ENCODE data around the gene FAM163B. TPM values are rescaled to one million over a fixed set of nuclear protein-coding genes. Genes with fewer than 3 reads are reported as not detected.

Gene FAM163B
- total RNA-seq, 2 experiments from 2014 or later = not detected

DNA sequence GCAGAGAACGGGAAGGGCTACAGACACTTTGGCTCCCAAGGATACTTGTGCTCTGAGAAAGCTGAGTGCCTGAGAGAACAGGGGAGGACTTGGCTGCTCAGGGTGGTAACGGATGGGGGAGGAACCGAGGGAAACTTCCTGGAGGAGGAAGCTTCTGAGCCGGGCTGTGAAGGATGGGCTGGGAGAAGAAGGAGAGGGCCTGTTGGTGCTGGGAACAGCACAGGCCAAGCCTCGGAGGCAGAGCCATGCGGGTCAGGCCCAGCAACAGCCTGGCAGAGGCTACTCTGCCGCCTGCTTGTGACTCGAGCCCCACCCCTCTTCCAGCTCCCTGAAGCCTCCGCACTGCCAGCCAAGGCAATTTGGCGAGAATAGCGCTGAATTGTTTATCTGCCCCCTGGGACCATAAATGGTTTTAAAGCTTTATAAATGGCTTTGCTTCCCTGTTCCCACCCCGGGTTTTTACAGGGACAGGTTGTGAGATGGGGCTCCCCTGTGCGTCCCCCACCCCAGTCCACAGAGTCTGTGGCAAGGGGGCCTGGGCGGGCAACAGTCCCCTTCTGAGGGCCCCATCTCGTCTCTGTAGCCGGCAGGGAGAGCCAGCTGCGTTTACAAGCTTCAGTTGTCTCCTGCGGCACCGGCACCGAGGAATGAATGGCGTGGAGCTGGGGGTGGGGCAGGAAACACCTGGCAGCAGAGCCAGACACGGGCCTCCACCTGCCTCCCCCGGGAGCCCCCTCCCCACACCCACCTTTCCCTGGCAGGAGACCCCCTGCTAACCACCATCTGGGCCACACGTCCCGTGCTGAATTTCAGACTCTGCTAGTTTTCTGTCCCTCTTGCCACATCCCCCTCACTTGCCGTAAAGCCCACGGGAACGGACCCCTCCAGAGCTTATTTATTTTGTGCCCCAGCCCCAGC lies 24.4 kb downstream of the FAM163B start:
- no peaks in the 10 kb centered on the region for H3K36me3 Mint-ChIP-seq
- POLR2A ChIA-PET = interaction anchor here (0.6 kb wide), 1 partner anchor 253 kb away, joined by 3 read pairs; no protein-coding TSS in a partner anchor
- H3K27ac Mint-ChIP-seq = no peak overlapping the region
- peaks cover 40% of the 10 kb centered on the region for H3K27me3 Mint-ChIP-seq
- ATAC-seq (ENCODE audit: low read depth) = no peak
- H3K9me3 Mint-ChIP-seq = peaks cover 3% of the 10 kb centered on the region
- no peaks in the 10 kb centered on the region for H3K4me1 Mint-ChIP-seq
- no peak overlapping the region for H3K4me3 Mint-ChIP-seq
- DNase-seq = no peak

DNA sequence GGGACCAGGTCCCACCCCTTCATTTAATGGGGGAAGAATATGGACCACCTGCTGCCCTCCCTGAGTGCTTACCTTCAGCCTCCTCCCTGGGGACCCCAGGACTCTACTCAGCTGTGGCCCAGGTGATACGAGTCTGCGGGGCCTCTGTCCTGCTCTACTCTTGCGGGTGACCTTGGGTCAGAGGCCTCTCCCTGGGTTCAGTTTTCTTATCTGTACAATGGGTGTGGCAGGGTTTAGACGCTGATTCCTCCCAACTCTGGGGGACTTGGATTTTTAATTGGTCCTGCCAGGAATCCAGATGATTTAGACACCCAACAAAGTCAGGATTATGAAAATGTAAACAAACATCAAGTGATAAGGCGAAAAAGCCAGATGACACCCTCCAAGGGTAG lies 25.0 kb downstream of the FAM163B start:
- DNase-seq = no peak
- Mint-ChIP-seq H3K27ac (no peak overlapping the region), H3K4me1 (no peaks in the 10 kb centered on the region), H3K4me3 (no peak overlapping the region), H3K27me3 (peaks cover 44% of the 10 kb centered on the region), H3K36me3 (no peaks in the 10 kb centered on the region), H3K9me3 (peaks cover 3% of the 10 kb centered on the region)
- ATAC-seq (ENCODE audit: low read depth) = no peak
- POLR2A ChIA-PET = interaction anchor here (0.6 kb wide), 2 partner anchors 15 to 254 kb away, joined by 3 read pairs; no protein-coding TSS in a partner anchor

DNA sequence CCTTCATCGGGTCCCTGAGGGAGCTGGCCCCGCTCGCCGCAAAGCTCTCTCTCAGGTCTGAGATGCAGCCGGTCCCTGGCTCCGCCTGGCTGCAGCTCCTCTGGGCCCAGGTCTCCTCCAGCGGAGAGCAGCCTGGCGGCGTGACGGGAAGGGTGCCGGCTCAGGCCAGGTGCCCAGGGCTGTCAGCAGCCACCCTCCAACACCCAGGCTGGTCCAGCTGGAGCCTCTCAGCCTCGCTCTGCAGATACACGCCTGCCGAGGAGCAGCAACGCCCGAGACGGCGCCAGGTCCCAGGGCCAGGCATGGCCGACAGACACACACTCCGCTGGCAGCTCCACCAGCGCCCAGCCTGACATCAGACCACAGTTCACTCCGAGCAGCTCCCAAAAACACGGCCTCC lies 25.6 kb downstream of the FAM163B start:
- H3K36me3 Mint-ChIP-seq = no peaks in the 10 kb centered on the region
- peaks cover 45% of the 10 kb centered on the region for H3K27me3 Mint-ChIP-seq
- no peak for ATAC-seq (ENCODE audit: low read depth)
- no peak overlapping the region for H3K4me3 Mint-ChIP-seq
- H3K27ac Mint-ChIP-seq = no peak overlapping the region
- DNase-seq = no peak
- H3K4me1 Mint-ChIP-seq = no peaks in the 10 kb centered on the region
- POLR2A ChIA-PET = interaction anchor here (0.6 kb wide), 1 partner anchor 14 kb away, joined by 3 read pairs; no protein-coding TSS in a partner anchor
- peaks cover 3% of the 10 kb centered on the region for H3K9me3 Mint-ChIP-seq

DNA sequence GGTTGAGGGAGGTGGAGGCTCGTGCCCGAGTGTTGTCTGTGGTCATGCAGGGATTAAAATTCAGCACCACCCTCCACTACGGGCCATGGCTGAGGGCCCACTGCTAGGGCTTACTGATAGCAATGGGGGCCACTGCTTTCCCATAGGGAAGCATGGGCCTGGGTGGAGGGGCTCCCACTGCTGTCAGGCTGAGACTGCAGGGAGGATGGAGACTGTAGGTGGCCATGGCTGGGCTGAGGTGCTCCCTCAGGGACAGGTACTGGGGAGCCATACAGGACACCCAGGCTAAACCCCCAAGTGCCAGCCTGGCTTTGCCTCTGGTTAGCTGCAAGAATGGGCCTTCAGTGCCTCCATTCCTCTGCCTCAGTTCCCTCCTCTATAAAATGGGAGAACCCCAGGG lies 26.1 kb downstream of the FAM163B start:
- H3K27me3 Mint-ChIP-seq = peaks cover 49% of the 10 kb centered on the region
- POLR2A ChIA-PET = no interaction called here
- no peaks in the 10 kb centered on the region for H3K4me1 Mint-ChIP-seq
- ATAC-seq (ENCODE audit: low read depth) = no peak
- no peak for DNase-seq
- H3K36me3 Mint-ChIP-seq = no peaks in the 10 kb centered on the region
- H3K27ac Mint-ChIP-seq = no peak overlapping the region
- H3K9me3 Mint-ChIP-seq = no peaks in the 10 kb centered on the region
- no peak overlapping the region for H3K4me3 Mint-ChIP-seq

DNA sequence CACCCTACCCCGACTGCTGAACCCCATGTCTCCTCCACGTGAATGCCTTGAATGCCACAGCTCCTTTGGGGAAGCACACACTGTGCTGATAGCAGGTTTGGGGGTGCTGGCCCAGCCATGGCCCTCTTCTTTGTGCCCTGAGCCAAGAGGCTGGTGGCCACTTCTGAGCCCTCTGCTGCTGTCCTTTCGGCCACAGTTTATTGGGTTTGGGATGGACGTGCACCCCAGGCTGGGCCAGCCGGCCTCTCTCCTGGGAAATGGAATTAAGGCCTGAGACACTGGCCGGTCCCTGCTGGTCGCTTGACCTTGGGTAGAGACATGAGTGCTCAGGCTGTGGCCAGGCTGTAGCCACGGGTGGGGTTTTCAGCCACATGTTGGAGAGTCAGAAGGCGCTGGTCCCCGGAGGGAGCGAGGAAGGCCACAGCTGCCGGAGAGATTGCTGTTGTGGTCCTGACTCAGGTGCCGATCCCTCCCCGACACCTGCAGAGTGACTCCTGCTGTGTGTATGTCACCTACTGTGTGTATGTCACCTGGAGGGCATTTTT lies 26.6 kb downstream of the FAM163B start:
- Mint-ChIP-seq H3K27me3 (peaks cover 52% of the 10 kb centered on the region), H3K9me3 (no peaks in the 10 kb centered on the region), H3K27ac (no peak overlapping the region), H3K4me1 (no peaks in the 10 kb centered on the region), H3K4me3 (no peak overlapping the region), H3K36me3 (no peaks in the 10 kb centered on the region)
- DNase-seq (no peak), ATAC-seq (ENCODE audit: low read depth) (no peak)
- POLR2A ChIA-PET = no interaction called here

DNA sequence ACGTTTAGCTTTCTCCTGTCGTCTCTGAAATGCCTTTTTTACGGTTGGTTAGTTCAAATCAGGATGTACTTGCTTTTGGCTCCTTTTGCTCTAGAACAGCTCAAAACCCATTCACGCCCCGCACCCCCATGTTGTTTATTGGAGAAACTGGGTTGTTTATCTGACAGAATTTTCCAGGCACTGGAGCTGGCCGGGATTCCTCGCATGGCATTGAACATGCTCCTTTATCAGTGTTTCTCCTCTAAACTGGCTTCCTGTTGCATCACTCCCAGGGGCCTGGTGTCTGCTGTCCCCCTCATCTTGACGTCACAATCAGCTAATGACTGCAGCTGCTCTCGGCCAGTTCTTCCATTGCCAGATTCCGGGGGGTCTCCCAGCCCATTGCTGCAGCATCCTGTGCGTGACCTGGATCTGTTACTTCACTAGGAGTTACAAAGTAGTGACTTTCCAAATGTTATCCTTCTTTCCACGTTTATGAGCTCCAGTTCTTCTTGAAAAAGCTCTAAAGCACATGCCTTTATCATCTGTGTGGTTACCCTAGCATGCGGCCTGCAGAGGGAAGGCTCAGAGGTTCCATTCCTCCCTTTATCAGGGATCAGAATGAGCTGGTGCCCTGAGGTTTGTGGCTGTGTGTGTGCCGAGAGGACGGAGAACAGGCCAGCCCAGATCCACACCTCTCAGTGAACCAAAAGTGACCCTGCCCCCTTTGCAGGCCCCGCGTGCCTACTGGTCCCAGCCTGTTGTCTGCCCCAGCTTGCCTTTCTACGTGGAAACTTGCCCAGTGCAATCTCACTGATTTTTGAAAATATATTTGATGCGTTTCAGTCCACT lies 27.5 kb downstream of the FAM163B start:
- H3K27me3 Mint-ChIP-seq = peaks cover 55% of the 10 kb centered on the region
- ATAC-seq (ENCODE audit: low read depth) (no peak), DNase-seq (no peak)
- H3K27ac Mint-ChIP-seq = no peak overlapping the region
- no peaks in the 10 kb centered on the region for H3K36me3 Mint-ChIP-seq
- H3K4me3 Mint-ChIP-seq = no peak overlapping the region
- H3K4me1 Mint-ChIP-seq = peaks cover 1% of the 10 kb centered on the region
- POLR2A ChIA-PET = no interaction called here
- no peaks in the 10 kb centered on the region for H3K9me3 Mint-ChIP-seq

DNA sequence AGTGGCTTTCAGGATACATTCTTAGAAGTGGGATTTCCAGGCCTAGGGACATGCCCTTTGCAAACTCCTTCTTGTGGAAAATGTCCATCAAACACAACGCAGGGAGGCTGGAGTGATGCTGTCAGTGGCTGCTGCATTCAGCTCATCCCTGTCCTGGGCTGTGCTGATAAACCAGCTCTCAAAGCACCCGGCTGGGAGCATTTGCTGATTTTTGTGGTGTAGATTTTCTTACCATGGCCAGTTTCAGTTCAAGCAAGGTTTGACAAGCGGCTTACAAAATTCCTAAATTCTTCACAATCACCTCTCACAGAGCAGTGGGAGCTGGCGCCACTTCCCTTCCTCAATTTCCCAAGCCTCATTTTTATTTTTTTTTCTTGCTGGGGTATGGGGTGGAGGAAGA lies 28.2 kb downstream of the FAM163B start:
- no peak for DNase-seq
- no peak for ATAC-seq (ENCODE audit: low read depth)
- no peak overlapping the region for H3K4me3 Mint-ChIP-seq
- H3K27me3 Mint-ChIP-seq = peaks cover 51% of the 10 kb centered on the region
- H3K9me3 Mint-ChIP-seq = no peaks in the 10 kb centered on the region
- H3K36me3 Mint-ChIP-seq = no peaks in the 10 kb centered on the region
- no peak overlapping the region for H3K27ac Mint-ChIP-seq
- H3K4me1 Mint-ChIP-seq = peaks cover 2% of the 10 kb centered on the region
- POLR2A ChIA-PET = no interaction called here

DNA sequence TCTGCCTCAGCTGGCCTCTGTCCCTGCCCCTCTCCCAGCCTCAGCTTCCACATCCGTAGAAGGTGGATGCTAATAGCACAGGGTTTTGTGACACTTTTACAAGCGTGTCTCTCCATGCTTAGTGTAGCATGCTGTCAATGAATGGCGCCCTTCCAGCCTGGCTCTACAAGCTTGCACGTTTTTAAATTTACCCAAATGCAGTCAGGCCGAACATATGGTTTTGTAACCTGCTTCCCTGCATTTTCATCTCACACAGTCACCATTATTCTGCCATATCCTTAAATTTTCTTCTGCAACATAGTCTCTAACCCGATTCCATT lies 28.8 kb downstream of the FAM163B start:
- Mint-ChIP-seq H3K36me3 (no peaks in the 10 kb centered on the region), H3K9me3 (no peaks in the 10 kb centered on the region), H3K27ac (no peak overlapping the region), H3K4me3 (no peak overlapping the region), H3K27me3 (peaks cover 45% of the 10 kb centered on the region), H3K4me1 (peaks cover 2% of the 10 kb centered on the region)
- DNase-seq (no peak), ATAC-seq (ENCODE audit: low read depth) (no peak)
- POLR2A ChIA-PET = no interaction called here

DNA sequence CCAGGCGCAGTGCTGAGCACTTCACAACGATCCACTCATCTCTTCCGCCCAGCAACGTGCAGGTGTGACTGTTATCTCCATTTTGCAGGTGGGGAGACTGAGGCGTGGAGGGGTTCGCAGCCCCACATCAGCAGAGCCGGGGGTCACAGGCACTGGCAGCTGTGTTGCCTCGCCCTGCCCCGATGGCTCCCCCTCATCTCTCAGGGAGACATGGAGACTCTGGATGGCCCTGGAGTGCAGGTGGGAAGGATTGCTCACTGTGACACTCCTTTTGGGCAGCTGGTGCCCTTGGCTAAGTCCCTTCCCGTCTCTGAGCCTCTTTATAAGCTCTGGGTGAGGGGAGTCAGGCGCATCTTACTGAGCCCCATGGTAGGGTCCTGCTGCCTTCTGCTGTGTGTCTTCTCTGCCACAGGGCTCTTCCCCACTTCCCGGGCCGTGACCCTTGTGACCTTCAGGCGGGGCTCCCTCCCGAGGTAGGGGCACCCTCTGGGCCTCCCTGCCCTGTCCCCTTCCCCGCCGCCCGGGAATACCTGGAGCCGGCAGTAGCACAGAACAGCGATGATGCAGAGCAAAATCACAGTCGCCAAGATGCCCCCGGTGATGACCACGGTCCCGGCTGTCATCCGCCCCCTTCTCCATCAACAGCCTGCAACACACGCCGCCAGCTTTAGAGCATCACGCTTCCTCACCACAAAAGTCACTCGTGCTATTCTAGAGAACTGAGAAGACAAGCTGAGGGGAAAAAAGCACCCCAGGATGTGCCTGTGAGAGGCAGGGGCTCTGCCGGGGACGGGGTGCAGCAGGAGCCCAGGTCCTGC lies 29.4 kb downstream of the FAM163B start:
- peaks cover 39% of the 10 kb centered on the region for H3K27me3 Mint-ChIP-seq
- POLR2A ChIA-PET = no interaction called here
- no peak overlapping the region for H3K27ac Mint-ChIP-seq
- ATAC-seq (ENCODE audit: low read depth) (no peak), DNase-seq (no peak)
- no peak overlapping the region for H3K4me3 Mint-ChIP-seq
- no peaks in the 10 kb centered on the region for H3K9me3 Mint-ChIP-seq
- H3K36me3 Mint-ChIP-seq = no peaks in the 10 kb centered on the region
- H3K4me1 Mint-ChIP-seq = peaks cover 2% of the 10 kb centered on the region

DNA sequence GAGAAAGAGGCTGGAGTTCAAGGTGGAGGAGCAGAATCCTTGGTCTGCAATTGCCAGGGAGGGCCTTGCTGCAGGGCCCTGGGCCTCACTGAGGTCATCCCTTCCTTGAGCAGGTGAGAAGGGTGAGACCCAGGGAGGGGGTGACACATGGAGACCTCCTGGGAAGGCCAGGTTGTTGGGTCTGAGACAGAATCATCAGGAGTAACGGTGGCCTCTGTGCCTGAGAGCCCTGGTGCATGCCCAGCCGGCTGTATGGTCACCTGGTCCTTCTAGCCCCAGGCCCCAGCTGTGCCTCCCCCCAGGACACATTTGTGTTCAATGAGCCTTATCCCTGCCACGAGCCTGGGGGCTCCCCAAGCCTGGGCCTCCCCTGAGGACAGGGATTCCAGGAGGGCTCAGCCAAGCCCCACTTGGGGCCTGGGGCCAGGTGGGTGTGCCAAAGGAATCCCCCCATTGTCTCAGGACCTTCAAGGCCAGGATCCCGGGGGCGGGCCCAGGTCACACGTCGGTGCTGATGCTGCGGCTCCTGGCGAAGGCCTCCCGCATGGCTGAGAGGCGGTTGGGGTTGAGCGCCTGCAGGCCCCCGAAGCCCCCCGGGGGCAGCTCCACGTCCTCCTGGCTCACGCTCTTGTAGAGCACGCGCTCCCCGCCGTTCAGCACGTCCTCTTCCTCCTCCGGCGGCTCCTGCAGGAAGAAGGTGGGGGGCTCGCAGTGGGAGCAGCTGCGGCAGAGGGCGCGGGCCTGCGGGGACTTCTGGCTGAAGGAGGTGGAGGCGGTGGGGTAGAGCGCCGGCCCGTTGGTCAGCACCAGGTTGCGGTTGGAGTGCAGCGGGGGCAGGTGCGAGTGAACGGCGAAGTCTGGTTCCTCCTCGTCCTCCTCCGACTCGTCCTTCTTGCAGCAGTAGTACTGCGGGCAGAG lies 30.4 kb downstream of the FAM163B start:
- Mint-ChIP-seq H3K36me3 (no peaks in the 10 kb centered on the region), H3K27ac (no peak overlapping the region), H3K9me3 (no peaks in the 10 kb centered on the region), H3K27me3 (peaks cover 29% of the 10 kb centered on the region), H3K4me3 (no peak overlapping the region), H3K4me1 (peaks cover 2% of the 10 kb centered on the region)
- POLR2A ChIA-PET = no interaction called here
- DNase-seq (no peak), ATAC-seq (ENCODE audit: low read depth) (no peak)

DNA sequence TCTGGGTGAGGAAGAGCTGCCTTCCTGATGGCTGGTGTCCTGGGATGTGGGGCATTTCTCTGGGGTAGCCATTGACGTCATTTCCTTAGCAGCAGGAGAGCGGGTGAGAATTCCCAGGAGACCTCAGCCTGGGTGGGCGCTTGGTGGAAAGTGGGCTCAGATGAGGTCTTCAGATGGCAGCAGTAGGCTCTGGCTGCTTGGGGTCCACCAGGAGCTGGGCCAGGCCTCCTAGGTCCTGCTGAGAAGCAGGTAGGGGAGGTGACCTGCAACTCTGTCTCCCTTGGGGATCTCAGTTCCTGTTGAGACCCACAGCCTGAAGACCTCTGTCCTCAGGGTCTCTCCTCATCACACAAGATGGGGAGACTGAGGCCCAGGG lies 31.5 kb downstream of the FAM163B start:
- peaks cover 2% of the 10 kb centered on the region for H3K4me1 Mint-ChIP-seq
- DNase-seq (no peak), ATAC-seq (ENCODE audit: low read depth) (no peak)
- H3K4me3 Mint-ChIP-seq = no peak overlapping the region
- no peaks in the 10 kb centered on the region for H3K9me3 Mint-ChIP-seq
- no peak overlapping the region for H3K27ac Mint-ChIP-seq
- no peaks in the 10 kb centered on the region for H3K36me3 Mint-ChIP-seq
- H3K27me3 Mint-ChIP-seq = peaks cover 28% of the 10 kb centered on the region
- POLR2A ChIA-PET = no interaction called here

DNA sequence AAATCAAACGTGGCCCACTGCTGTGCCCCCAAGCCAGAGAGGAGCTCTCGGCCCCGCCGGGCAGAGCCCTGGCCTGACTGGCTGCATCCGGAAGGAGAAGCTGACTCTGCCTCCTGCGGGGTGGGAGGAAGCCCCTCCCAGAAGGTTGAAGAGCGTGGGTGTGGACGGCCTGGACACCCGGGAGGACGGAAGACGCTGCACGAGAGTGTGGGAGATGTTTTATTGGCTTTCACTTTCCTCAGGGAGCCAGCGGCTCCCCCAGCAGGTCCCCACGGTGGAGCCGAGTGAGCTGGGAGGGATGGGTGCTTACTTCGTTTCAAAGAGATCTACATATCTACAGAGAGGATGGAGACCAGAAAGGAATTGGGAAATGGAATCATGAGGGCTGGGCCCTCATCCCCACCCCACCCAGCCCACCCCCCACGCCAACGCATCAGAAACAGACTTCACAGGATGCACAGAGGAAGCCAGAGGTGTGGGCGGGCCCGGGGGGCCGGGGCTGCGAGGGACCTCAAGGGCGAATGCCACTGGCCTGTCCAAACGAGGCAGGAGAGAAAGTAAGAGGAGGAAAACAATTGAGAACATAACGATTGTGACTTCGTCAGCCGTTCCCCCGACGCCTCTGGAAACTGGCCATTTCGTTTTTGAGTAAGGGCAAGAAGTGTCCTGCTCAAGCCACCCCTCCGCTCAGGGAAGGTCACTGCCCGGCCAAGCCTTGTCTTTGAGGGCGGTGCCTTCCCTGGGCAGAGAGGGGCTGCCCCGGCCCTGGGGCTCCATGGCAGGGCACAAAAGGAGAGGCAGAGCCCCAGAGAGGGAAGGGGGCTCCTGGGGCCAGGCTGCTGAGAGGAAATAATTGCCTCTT lies 32.1 kb downstream of the FAM163B start:
- DNase-seq = no peak
- ATAC-seq (ENCODE audit: low read depth) = no peak
- no peak overlapping the region for H3K4me3 Mint-ChIP-seq
- H3K27ac Mint-ChIP-seq = no peak overlapping the region
- POLR2A ChIA-PET = no interaction called here
- H3K27me3 Mint-ChIP-seq = peaks cover 28% of the 10 kb centered on the region
- H3K9me3 Mint-ChIP-seq = no peaks in the 10 kb centered on the region
- no peaks in the 10 kb centered on the region for H3K36me3 Mint-ChIP-seq
- H3K4me1 Mint-ChIP-seq = peaks cover 2% of the 10 kb centered on the region

Data from activated naive CD8-positive, alpha-beta T cell treated with anti-CD3 and anti-CD28 coated beads, Interleukin-2, amount 10 ng/mL, durations not matched to agents 7 days and 5 days (primary cell).